HG03378 (cell line): ENCODE results near the gene ATXN7L1.

Source experiments
- ATAC-seq: cut with Tn5 transposase; IDR thresholded peaks from one replicate; pipeline ENCODE4 v1.9.1; 2021; ENCODE audit warnings: mild to moderate bottlenecking, moderate library complexity; ENCODE audit not compliant: unreplicated experiment

Gene ATXN7L1

DNA sequence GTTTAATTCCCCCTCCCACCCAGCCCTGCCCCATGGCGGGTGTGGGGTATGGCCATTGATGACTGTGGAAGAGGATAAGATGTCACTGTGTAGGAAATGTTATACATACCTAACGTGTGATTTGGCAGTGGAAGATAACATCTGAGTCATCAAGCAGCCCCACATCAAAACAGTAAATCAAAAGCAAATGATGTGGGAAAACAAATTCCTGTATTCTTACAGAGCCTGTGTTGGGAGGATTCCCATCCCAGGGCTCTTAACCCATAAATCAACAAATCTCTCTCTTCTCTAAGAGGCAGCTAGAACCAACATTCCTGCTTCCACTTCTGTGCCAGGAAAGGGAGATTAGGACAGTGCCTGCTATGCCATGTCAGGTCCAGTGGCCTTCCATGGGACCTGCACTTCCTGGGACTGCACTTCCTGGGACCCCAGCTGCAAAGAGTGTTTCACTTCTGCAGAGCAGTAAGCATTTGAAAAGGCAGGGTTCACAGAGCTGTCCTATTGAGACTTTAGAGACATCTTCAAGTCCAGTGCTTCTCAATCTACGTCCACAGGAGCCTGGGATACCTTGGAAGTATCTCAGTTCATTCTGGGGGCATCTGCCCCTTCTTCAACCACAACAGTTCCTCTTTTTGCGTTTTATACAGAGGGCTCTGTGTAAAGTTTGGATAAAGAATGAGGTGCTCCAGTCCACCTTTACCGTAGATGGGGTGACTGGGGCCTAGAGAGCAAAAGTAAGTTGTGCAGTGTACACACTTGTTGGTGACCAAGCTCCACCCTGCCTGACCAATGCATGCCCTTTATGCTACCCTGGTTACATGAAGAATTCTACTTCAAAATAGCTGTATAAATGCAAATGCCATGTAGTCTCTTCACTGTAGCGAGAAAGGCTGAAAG lies 45.7 kb downstream of the ATXN7L1 start:
- no peak for ATAC-seq

DNA sequence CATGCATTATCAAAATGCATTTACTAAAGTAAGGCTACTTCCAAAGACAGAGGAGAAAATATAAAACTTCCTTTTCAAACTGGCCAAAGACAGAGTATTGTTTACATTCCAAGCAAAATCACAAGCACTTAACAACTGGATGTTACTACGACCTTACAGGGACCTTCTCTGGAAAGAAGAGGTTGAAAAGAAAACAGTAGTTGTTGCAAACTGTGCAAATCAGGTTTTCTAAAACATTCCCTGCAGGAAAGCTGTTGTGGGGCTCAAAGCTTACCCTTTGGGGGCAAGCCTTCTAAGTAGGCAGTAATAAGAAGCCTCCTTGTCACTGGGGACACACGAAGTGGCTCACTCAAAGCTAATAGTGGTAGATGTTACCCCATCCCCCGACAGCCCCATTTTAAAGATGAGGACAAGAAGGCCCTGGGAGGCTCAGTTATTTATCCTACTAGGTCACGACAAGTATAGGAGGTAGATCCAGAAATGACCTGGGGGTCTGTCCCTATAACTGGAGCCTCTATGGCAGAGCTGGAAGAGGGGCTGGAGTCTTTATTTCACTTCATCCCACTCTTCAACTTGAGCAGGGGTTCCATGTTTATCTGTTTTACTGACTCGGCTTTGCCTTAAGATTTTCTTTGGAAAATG lies 46.6 kb downstream of the ATXN7L1 start:
- no peak for ATAC-seq

- ATAC-seq: no peak
Measured at GRCh38 chr7:105828141-105828540, 48.3 kb downstream of the ATXN7L1 start.

GRCh38 chr7:105827151-105827875 lies 49.1 kb downstream of the ATXN7L1 start:
- no peak for ATAC-seq

DNA sequence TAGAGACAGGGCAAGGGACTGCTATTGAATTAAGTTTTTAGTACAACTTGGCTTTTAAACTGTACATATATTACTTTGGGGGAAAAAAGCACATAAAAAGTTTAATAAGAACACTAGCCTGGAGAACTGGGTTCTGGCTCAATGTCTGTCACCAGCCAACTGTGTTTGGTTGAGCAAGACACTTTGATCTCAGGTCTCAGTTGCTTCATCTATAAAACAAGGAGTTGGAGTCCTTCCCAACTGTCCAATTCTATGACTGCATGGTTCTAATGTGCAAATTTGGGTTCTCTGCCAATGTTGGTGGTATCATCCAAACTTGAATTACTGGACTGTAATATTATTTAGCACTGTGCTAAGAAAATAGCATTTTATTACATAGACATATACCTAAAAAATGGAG lies 50.3 kb downstream of the ATXN7L1 start:
- no peak for ATAC-seq

- ATAC-seq: no peak
Measured at GRCh38 chr7:105825371-105825770, 51.0 kb downstream of the ATXN7L1 start.

- no peak for ATAC-seq
Measured at GRCh38 chr7:105822806-105823205, 53.6 kb downstream of the ATXN7L1 start.

GRCh38 chr7:105821527-105821926 lies 54.9 kb downstream of the ATXN7L1 start:
- no peak for ATAC-seq

GRCh38 chr7:105820363-105821066 lies 55.9 kb downstream of the ATXN7L1 start:
- ATAC-seq: no peak

DNA sequence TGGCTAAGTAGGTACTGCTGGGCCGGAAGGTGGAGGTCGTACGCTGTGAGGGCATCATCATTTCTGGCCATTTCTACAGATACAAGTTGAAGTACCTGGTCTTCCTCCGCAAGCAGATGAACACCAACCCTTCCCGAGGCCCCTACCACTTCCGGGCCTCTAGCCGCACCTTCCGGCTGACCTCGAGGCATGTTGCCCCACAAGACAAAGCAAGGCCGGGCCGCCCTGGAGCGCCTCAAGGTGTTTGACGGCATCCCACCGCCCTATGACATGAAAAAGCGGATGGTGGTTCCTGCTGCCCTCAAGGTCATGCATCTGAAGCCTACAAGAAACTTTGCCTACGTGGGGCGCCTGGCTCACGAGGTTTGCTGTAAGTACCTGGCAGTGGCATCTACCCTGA lies 56.8 kb downstream of the ATXN7L1 start:
- ATAC-seq: no peak

DNA sequence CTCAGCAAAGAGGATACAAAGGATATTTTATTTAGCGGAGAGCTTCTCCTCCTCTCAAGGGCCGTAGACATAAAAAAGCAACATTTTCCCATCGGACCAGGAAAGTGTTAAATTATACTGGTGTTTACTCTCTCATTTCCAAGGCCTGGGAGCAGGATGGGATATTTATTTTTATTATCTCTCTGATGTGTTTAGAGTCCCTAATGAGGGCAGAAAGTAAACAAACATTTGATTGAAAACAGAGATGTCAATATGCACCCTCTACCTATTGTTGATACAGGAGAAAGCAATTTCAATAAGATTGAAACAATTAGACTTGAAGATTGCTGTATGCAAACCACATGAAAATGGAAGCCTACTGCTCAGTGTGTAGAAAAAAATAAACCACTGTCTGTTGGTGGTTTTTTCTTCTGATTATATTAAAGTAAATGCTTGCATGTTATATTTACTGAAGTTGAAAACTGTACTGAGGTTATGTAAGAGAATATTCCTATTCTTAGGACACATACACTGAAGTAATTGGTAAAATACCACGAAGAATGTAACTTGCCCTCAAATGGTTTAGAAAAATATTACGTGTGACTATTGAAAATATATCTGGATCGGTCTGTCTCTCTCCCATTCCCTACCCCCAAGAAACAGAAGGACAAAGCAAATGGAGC lies 59.3 kb downstream of the ATXN7L1 start:
- ATAC-seq: no peak

DNA sequence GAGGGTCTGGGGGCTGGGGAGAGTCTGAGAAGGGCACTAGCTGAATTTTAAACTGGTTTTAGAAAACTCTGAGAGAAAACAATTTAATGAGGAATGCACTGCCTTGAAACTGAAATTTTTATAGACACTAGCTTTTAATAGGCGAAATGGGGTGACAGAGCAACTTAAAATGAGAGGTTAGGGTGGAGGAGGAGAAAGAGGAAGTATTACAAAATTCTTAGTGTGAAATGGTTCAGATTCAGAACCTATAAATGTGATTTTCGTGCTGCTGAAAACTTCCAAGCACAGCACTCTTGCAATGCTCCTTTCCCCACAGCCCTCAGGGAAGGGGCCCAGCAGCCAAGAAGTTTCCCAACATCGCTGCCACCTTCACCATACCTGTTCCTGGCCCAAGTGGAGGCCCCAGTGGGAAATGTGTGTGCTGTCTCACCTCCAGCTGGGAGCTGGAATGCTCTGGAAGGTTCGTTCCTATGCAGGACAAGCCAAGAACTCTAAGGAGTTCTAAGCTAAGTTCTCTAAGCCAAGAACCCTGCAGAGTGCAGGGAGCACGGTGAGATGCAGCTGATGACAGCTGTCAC lies 60.0 kb downstream of the ATXN7L1 start:
- ATAC-seq: no peak

DNA sequence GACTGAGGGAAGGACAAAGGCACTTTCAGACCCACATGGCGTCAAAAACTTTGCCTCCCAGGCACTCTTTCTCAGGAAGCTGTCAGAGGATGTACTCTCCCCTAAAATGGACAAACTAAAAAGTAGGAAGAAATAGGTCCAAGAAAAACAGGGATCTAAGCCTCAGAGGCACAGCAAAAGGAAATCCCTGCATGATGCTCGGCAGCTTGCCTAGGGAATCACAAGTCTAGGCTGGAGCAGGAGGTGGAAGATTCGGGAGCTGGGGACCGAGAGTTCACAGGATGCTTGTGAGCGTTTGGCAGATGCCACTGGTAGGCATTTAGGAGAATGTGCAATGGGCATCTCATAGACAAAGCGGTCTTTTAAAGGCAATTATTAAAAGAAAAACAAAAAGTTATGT lies 60.8 kb downstream of the ATXN7L1 start:
- ATAC-seq: no peak

DNA sequence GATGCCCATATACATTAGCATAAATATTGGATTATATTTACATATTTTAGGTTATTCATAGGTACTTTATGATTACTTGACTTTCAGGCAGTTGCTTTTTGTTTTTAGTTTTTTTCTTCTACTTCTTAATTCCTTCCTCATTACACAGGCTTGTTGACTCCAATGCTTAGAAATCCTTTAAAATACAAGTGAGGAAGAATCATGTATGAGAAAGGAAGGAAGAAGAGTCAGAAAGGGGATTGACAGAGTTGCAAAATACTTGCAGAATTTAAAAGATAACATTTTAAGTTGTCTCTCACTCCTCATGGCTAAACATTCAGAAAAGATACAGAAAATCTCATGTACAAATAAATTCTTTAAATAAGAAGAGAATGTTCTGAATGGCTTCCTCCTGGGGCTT lies 61.9 kb downstream of the ATXN7L1 start:
- no peak for ATAC-seq

- no peak for ATAC-seq
Measured at GRCh38 chr7:105811189-105811847, 65.1 kb downstream of the ATXN7L1 start.

- ATAC-seq: no peak
Measured at GRCh38 chr7:105810556-105810955, 65.8 kb downstream of the ATXN7L1 start.

DNA sequence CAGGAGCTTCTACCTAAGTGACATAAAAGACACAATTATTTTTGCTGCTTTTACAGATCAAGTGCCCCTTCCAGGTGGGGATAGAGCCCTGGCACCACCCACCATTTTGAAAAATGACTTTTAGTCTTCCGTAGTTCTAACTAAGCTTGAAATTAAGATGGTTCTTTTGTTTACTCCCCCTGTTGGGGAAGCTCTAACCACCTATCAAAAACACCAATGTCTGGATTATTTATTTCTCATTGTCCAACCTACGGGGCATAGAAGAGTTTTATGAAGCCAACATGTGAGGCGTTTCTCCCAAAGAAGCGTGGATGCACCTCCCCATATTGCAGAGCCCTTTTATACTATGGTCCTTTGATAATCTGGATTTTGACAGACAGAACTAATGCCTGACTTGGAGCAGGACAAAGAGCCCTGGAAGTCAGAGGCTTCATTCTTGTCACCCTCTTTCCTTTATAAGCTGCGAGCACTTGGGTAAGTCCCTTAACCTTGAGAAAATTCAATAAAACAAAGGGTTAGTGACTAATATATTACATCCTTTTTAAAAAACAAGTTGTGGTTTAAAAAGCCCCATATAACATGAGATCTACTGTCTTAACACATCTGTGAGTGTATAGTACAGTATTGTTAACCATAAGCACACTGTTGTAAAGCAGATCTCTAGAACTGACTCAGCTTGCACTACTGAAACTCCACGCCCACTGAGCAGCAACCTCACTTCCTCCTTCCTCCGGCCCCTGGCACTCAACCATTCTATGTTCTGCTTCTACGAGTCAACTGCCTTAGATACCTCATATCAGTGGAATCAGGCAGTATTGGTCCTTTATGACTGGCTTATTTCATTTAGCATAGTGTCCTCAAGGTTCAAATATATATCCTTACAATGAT lies 67.5 kb downstream of the ATXN7L1 start:
- peak; percentile 99 for ATAC-seq

DNA sequence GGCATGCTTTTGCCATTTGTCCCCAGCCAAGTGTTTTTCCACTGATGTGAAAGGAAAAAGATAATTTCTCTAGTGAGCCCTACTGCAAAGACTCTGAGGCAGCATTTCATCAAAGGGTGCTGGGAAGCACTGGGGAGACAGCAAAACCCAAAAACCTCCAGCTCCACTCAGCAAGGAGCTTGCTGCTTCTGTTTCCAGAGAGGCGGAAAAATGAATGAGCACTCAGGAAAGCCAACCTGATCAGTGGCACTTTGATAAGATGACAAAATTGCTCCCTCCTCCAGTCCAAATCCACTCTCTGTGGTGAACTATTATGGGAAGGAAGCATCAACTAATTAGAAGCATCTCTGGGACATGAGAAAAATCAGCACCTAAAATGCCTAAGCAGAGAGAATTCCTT lies 68.2 kb downstream of the ATXN7L1 start:
- ATAC-seq: no peak

GRCh38 chr7:105807448-105807762 lies 69.0 kb downstream of the ATXN7L1 start:
- no peak for ATAC-seq
